ENCODE results near the gene RFPL2. TPM values are rescaled to one million over a fixed set of nuclear protein-coding genes. Genes with fewer than 3 reads are reported as not detected.

RFPL2 gene
- total RNA-seq, 4 donors from 2014 or later: 0.36 TPM; not detected in 3

DNA sequence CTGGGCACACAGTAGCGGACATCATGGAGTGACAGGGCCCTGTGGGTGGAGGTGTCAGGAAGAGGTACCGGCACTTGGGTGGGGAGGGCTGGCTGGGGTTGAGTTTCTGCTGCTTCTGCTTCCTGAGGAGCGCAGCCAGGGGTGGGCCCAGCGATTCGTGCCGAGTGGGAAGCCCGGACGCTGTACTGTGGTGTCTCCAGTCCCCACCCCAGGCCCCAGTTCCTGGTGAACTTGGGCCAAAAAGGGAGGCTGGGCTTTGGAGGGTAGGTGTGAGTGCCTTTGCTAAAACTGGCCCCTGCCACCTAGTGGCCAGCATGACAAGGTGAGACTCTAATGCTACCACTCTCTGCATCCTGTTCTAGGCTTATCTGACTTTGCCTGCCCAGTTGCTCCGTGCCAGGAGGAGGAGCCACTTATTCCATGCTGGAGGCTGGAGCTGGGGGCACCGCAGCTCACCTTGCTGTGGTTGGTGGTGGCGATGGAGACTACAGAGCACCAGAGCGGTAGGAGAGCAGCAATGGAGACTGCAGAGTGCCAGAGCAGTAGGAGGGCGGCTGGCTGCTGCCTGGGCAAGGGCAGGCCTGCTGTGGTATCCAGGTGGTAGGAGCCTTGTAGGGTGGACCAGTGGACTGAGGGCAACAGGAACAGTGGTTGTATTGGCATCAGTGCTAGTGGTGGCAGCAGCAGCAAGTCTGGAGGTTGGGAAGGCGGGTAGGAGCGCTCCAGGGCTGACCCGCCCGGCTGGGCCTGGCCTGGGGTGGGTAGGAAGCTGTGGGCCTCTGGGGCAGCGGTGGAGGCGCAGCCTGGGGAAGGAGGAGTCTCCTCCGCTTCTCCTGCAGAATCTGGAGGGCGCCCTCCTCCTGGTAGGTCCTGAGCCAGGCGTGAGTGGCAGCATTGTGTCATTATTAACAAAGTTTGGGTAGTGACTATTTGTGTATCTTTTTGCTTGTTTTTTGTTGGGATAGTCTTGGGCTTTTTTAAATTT, 2.2 kb upstream of the RFPL2 start:
- no peak for DNase-seq (ENCODE audit: low spot score)
- ATAC-seq (ENCODE audit: low FRiP score): no peak
- TF ChIP-seq, protein P1, sequence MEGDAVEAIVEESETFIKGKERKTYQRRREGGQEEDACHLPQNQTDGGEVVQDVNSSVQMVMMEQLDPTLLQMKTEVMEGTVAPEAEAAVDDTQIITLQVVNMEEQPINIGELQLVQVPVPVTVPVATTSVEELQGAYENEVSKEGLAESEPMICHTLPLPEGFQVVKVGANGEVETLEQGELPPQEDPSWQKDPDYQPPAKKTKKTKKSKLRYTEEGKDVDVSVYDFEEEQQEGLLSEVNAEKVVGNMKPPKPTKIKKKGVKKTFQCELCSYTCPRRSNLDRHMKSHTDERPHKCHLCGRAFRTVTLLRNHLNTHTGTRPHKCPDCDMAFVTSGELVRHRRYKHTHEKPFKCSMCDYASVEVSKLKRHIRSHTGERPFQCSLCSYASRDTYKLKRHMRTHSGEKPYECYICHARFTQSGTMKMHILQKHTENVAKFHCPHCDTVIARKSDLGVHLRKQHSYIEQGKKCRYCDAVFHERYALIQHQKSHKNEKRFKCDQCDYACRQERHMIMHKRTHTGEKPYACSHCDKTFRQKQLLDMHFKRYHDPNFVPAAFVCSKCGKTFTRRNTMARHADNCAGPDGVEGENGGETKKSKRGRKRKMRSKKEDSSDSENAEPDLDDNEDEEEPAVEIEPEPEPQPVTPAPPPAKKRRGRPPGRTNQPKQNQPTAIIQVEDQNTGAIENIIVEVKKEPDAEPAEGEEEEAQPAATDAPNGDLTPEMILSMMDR (IDR thresholded peaks at IDR 0.05): no peak

DNA sequence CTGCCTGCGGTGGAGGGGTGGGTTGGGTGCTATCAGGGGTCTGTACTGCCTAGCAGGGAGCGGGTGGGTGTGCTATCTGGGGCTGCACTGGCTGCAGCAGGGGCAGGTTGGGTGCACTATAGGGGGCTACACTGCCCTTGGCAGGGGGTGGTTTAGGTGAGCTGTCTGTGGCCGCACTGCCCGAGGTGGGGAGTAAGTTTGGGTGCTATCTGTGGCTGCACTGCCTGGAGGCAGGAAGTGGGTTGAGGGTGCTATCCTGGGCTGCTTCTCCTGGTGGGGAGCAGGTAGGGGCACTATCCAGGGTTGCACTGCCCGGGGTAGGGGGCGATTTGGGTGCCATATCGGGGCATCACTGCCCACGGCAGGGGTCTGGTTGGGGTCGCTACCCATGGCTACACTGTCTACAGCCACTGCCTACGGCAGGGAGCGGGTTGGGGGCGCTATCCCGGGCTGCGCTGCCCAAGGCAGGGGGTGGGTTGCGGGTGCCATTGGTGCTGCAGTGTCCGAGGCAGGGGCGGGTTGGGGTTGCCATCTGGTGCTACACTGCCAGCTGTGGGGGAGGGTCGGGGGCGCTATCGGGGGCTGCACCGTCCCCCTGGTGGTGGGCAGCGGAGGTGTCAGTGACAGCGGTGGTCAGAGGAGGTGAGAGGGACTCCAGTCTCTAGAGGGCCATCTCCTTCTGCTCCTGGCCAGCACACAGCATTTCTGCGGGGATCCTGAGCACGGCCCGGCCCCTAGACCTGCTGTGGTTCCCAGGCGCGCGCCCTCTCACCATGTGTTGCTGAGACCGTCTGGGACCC, 1.3 kb upstream of the RFPL2 start:
- TF ChIP-seq, protein P1 (IDR thresholded peaks at IDR 0.05): no peak
- ATAC-seq (ENCODE audit: low FRiP score): no peak
- no peak for DNase-seq (ENCODE audit: low spot score)

DNA sequence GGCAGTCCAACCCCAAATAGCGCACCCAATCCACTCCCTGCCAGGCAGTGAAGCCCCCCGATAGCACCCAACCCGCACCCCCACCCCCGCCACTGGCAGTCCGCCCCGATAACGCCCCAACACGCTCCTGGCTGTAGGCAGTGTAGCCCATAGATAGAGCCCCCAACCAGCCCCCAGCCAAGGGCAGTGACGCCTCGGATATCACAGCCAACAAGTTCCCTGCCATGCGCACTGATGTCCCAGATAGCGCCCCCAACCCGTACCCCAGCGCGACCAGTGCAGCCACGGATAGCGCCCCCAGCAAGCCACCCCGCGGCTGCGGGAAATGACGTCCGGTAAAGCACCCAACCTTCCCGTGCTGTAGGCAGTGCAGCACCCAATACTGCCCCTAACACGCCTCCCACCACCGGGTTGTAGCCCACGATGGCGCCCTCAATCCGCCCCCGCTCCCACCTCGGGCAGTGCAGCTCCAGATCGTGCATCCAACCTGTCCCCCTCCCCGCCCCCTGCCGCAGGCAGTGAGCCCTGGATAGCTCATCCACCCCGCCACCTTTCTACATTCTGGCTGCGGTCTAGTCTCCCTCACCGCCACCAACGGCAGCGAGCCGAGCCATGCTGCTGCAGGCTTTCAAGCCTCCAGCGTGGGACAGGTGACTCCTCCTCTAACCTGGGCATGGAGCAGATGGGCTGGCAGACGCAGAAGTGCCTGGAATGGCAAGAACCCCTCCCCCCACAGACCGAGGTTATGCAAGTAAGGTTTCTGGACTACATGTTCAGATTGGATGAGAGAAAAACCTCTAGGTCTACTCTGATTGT, 625 bp downstream of the RFPL2 start:
- TF ChIP-seq, protein P1 (IDR thresholded peaks at IDR 0.05): no peak
- no peak for DNase-seq (ENCODE audit: low spot score)
- no peak for ATAC-seq (ENCODE audit: low FRiP score)

DNA sequence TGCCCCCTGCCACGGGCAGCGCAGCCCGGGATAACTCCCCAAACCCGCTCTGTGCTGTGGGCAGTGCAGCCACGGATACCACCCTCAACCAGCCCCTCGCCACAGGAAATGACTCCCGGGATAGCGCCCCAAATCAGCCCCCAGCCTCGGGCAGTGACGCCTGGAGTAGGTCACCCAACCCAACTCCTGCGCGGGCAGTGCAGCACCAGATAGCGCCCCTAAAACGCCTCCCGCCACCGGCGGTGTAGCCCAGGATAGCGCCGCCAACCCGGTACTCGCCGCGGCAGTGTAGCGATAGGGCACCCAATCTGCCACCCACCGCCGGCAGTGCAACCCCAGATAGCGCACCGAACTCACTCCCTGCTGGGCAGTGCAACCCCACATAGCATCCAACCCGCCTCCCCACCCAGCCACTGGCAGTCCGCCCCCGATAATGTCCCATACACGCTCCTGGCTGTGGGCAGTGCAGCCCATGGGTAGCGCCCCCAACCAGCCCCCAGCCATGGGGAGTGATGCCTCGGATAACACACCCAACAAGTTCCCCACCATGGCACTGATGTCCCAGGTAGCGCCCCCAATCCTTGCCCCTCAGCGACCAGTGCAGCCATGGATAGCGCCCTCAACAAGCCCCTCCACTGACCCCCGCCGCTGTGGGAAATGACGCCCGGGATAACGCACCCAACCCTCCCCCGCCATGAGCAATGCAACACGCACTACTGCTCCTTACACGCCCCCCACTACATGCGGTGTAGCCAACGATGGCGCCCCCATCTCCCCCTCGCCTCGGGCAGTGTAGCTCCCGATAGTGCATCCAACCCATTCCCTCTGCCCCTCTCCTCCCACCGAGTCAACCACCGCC, 1.5 kb downstream of the RFPL2 start:
- ATAC-seq (ENCODE audit: low FRiP score): no peak
- DNase-seq (ENCODE audit: low spot score): no peak
- TF ChIP-seq, protein P1 (IDR thresholded peaks at IDR 0.05): no peak

DNA sequence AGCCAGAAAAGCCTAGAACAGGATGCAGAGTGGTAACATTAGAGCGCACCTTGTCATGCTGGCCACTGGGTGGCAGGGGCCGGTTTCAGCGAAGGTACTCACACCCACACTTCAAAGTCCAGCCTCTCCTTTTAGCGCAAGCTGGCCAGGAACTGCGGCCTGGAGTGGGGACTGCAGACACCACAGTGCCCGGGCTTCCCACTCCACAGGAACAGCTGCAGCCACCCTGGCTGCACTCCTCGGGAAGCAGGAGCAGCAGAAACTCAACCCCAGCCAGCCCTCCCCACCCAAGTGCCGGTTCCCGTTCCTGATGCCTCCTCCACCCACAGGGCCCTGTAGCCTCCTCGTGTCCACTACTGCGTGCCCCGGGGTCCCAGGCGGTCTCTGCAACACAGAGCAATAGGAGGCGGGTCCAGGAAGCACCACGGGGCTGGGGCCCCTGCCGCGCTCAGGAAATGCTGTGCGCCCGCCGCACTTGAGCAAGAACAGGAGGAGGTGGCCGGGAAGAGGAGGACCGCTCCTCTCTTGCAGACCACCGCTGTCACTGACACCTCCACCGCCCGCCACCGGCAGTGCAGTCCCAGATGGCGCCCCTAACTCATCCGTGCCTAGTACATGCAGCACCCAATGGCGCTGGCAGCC, 2.2 kb downstream of the RFPL2 start:
- TF ChIP-seq, protein P1 (IDR thresholded peaks at IDR 0.05): no peak
- ATAC-seq (ENCODE audit: low FRiP score) (no peak), DNase-seq (ENCODE audit: low spot score) (no peak)

Measured in omental fat pad (tissue), 4 donors.